ENCODE data around the gene AP1G1.

DNA sequence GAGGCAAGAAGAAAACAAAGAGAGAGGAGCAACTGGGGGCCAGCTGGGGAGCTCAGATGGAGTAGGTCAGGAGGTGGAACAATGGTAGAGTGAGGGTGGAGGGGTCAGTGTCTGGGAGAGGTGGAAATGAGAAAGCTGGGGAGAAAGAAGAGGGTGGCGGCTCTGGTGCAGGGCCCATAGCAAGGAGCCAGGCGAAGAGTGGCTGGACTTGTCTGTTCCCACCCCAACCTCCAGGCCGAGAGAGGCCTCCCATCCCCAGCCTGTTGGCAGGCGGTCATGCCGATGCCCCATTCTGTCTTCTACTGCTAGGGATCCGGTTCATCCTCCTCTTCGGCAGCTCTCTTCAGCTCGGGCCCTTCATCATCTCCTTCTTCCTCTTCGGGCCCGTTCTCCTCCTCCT is 31.3 kb downstream of the AP1G1 start:
- TF ChIP-seq, protein P1, sequence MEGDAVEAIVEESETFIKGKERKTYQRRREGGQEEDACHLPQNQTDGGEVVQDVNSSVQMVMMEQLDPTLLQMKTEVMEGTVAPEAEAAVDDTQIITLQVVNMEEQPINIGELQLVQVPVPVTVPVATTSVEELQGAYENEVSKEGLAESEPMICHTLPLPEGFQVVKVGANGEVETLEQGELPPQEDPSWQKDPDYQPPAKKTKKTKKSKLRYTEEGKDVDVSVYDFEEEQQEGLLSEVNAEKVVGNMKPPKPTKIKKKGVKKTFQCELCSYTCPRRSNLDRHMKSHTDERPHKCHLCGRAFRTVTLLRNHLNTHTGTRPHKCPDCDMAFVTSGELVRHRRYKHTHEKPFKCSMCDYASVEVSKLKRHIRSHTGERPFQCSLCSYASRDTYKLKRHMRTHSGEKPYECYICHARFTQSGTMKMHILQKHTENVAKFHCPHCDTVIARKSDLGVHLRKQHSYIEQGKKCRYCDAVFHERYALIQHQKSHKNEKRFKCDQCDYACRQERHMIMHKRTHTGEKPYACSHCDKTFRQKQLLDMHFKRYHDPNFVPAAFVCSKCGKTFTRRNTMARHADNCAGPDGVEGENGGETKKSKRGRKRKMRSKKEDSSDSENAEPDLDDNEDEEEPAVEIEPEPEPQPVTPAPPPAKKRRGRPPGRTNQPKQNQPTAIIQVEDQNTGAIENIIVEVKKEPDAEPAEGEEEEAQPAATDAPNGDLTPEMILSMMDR (IDR thresholded peaks at IDR 0.05): no peak
- TF ChIP-seq POLR2A (IDR thresholded peaks at IDR 0.05) (no peak), POLR2AphosphoS5 (IDR thresholded peaks at IDR 0.05) (no peak)

Measured in breast epithelium (tissue), 3 donors.